Smooth muscle cell (in vitro differentiated cells): Measurements from ENCODE around the gene C4A. TPM values are rescaled to one million over a fixed set of nuclear protein-coding genes. Genes with fewer than 3 reads are reported as not detected.

Experiments used
- DNase-seq: peaks from one replicate; lab custom pipeline; 2025; ENCODE audit not compliant: unreplicated experiment; lab: John Stamatoyannopoulos, UW
- H2AFZ ChIP-seq: fragments of 200-600 bp; sonication (generic); 2 replicates; pipeline ENCODE4 v1.6.0; 2016; ENCODE audit warnings: antibody characterized with exemption, low read depth, mild to moderate bottlenecking
- H3F3A ChIP-seq: fragments of 200-600 bp; sonication (generic); 2 replicates; pipeline ENCODE4 v1.6.0; 2017; ENCODE audit warnings: antibody characterized with exemption, low read depth
- H3K27ac ChIP-seq: fragments of 200-600 bp; sonication (generic); 2 replicates; pipeline ENCODE4 v1.5.1; 2016; ENCODE audit warnings: low read depth, mild to moderate bottlenecking
- H3K27me3 ChIP-seq: fragments of 200-600 bp; sonication (generic); 2 replicates; pipeline ENCODE4 v1.6.1; 2016; ENCODE audit warnings: low read depth, mild to moderate bottlenecking
- H3K36me3 ChIP-seq: fragments of 200-600 bp; sonication (generic); 2 replicates; pipeline ENCODE4 v1.5.1; 2016; ENCODE audit warnings: low read depth
- H3K4me1 ChIP-seq: fragments of 200-600 bp; sonication (generic); 2 replicates; pipeline ENCODE4 v1.5.1; 2016; ENCODE audit warnings: low read depth
- H3K4me2 ChIP-seq: fragments of 200-600 bp; sonication (generic); 2 replicates; pipeline ENCODE4 v1.6.0; 2016; ENCODE audit warnings: mild to moderate bottlenecking
- H3K4me3 ChIP-seq: fragments of 200-600 bp; sonication (generic); 2 replicates; pipeline ENCODE4 v1.5.1; 2016; ENCODE audit warnings: mild to moderate bottlenecking
- H3K79me2 ChIP-seq: fragments of 200-600 bp; sonication (generic); 2 replicates; pipeline ENCODE4 v1.6.0; 2016; ENCODE audit warnings: low read depth, mild to moderate bottlenecking
- H3K9ac ChIP-seq: fragments of 200-600 bp; sonication (generic); 2 replicates; pipeline ENCODE4 v1.6.0; 2016; ENCODE audit warnings: low read depth
- H3K9me3 ChIP-seq: fragments of 200-600 bp; sonication (generic); replicated peaks from 2 replicates; pipeline ENCODE4 v1.5.1; 2016; ENCODE audit warnings: low read depth
- H4K20me1 ChIP-seq: fragments of 200-600 bp; sonication (generic); 2 replicates; pipeline ENCODE4 v1.6.0; 2016; ENCODE audit warnings: low read depth
- WGBS: methylation state at CpG from one replicate; pipeline ENCODE4 v1.1.7; 2016; ENCODE audit warnings: low lambda C conversion rate; 5-methylcytosine and 5-hydroxymethylcytosine counted together
- polyA plus RNA-seq: library from polyadenylated mRNA; unstranded; fragments of >200 nt; fragmentation: Nextera tagmentation; extraction: Ambion mirVana; gene quantifications from 2 replicates; pipeline ENCODE4 v1.2.1, GENCODE V29; 2016
- total RNA-seq: library from RNA; depleted of rRNA; stranded (reverse); fragments of >200 nt; gene quantifications from 2 replicates; pipeline ENCODE4 v1.2.3, GENCODE V29; 2014
- TF ChIP-seq, protein P1 (sequence below): fragments of 200-600 bp; sonication (generic); IDR thresholded peaks from 2 replicates; pipeline ENCODE4 v1.5.1; 2017; ENCODE audit warnings: borderline replicate concordance, mild to moderate bottlenecking, antibody characterized with exemption; ENCODE audit not compliant: insufficient read depth, poor library complexity, severe bottlenecking

Gene C4A
- total and polyA plus RNA-seq, 2 experiments from 2014 or later: 1.7 to 4.6 TPM

DNA sequence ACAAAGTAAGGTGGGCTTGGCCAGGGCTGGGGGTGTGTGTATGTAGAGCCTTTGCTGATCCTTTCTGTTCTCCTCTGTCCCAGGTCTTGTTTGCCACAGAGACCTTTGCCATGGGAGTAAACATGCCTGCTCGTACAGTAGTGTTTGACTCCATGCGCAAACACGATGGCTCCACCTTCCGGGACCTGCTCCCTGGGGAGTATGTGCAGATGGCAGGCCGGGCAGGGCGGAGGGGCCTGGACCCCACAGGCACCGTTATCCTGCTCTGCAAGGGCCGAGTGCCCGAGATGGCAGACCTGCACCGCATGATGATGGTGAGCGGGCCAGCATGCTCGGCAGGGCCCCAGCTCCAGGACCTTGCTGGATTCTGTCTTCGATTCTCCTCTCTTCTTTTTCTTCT lies 16.2 kb upstream of the C4A start:
- H3F3A ChIP-seq: no peaks in the 10 kb centered on the region
- no peak overlapping the region for H2AFZ ChIP-seq
- H3K4me3 ChIP-seq: no peak overlapping the region
- H4K20me1 ChIP-seq: no peaks in the 10 kb centered on the region
- no peak for DNase-seq
- 98% methylated on average over 13 of the region's 13 CpGs for WGBS
- H3K79me2 ChIP-seq: peaks cover under 1% of the 10 kb centered on the region
- H3K36me3 ChIP-seq: peaks cover 9% of the 10 kb centered on the region
- H3K4me1 ChIP-seq: no peaks in the 10 kb centered on the region
- no peak overlapping the region for H3K9ac ChIP-seq
- no peak overlapping the region for H3K4me2 ChIP-seq
- TF ChIP-seq, protein P1, sequence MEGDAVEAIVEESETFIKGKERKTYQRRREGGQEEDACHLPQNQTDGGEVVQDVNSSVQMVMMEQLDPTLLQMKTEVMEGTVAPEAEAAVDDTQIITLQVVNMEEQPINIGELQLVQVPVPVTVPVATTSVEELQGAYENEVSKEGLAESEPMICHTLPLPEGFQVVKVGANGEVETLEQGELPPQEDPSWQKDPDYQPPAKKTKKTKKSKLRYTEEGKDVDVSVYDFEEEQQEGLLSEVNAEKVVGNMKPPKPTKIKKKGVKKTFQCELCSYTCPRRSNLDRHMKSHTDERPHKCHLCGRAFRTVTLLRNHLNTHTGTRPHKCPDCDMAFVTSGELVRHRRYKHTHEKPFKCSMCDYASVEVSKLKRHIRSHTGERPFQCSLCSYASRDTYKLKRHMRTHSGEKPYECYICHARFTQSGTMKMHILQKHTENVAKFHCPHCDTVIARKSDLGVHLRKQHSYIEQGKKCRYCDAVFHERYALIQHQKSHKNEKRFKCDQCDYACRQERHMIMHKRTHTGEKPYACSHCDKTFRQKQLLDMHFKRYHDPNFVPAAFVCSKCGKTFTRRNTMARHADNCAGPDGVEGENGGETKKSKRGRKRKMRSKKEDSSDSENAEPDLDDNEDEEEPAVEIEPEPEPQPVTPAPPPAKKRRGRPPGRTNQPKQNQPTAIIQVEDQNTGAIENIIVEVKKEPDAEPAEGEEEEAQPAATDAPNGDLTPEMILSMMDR: no peak
- no peaks in the 10 kb centered on the region for H3K9me3 ChIP-seq
- no peak overlapping the region for H3K27ac ChIP-seq
- H3K27me3 ChIP-seq: no peaks in the 10 kb centered on the region

DNA sequence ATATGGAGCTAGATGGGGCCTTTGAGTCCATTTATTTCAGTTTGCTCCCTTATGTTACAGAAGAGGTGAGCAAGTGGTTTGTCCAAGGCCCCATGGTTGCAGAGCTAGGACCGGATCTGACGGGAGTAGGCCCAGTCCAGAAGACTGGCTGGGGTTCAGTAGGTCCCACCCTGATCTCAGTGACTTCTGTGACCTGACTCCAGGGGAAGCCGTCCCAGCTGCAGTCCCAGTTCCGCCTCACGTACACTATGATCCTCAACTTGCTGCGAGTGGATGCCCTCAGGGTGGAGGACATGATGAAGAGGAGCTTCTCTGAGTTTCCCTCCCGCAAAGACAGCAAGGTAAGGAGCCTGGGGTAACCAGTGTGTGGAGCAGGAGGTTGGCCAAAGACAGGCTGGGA lies 15.4 kb upstream of the C4A start:
- 96% methylated on average over 7 of the region's 7 CpGs for WGBS
- Histone ChIP-seq H3K79me2 (peaks cover 5% of the 10 kb centered on the region), H2AFZ (no peak overlapping the region), H3K36me3 (peaks cover 9% of the 10 kb centered on the region), H3K9me3 (no peaks in the 10 kb centered on the region), H3K4me3 (no peak overlapping the region), H3F3A (no peaks in the 10 kb centered on the region), H3K4me2 (no peak overlapping the region), H3K9ac (no peak overlapping the region), H4K20me1 (no peaks in the 10 kb centered on the region), H3K27ac (no peak overlapping the region), H3K27me3 (no peaks in the 10 kb centered on the region), H3K4me1 (peaks cover 4% of the 10 kb centered on the region)
- TF ChIP-seq, protein P1: no peak
- no peak for DNase-seq

DNA sequence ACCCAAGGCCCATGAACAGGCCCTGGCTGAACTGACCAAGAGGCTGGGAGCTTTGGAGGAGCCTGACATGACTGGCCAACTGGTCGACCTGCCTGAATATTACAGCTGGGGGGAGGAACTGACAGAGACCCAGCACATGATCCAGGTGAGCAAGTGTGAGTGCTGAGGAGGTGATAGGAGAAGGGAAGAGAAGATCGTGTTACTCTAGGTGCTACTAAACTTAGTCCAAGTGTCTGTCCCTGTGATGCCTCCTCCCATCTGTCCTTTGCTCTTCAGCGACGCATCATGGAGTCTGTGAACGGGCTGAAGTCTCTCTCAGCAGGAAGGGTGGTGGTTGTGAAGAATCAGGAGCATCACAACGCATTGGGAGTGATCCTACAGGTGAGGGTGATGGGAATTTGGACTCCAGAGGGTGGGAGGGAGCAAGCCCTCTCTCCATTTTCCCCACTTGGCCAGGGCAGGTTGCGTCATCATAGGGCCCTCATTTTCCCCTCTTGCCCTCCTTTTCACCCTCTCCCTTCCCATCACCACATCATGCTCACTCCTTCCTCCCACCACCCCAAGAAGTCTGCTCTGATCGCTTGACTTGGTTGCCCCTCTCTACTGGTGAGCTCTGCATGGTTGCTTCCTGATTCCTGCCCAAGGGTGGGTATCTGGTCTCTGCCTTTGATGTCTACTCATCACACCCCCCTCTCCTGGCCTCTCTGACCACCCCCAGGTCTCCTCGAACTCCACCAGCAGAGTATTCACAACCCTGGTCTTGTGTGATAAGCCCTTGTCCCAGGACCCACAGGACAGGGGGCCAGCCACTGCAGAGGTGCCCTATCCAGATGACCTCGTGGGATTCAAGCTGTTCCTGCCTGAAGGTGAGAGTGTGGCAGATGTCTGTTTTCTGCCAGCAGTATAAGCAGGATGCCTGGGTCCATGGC lies 14.6 kb upstream of the C4A start:
- H3K4me1 ChIP-seq: peaks cover 4% of the 10 kb centered on the region
- H3K79me2 ChIP-seq: peaks cover 5% of the 10 kb centered on the region
- no peak overlapping the region for H3K27ac ChIP-seq
- peaks cover 9% of the 10 kb centered on the region for H3K36me3 ChIP-seq
- DNase-seq: no peak
- H3F3A ChIP-seq: no peaks in the 10 kb centered on the region
- WGBS: 98% methylated on average over 10 of the region's 10 CpGs
- H3K9me3 ChIP-seq: no peaks in the 10 kb centered on the region
- no peak overlapping the region for H3K4me3 ChIP-seq
- no peak overlapping the region for H3K4me2 ChIP-seq
- H3K27me3 ChIP-seq: no peaks in the 10 kb centered on the region
- TF ChIP-seq, protein P1: no peak
- no peaks in the 10 kb centered on the region for H4K20me1 ChIP-seq
- H3K9ac ChIP-seq: no peak overlapping the region
- no peak overlapping the region for H2AFZ ChIP-seq
